Lower leg skin (tissue), 3 donors: Measurements from ENCODE around the gene KCNK4.

ENCODE experiments used
- POLR2A ChIP-seq, 2 donors: fragments of 450-650 bp; IDR thresholded peaks; one replicate each; pipeline ENCODE4 v1.6.1; 2016 to 2017; ENCODE audit warnings: antibody characterized with exemption in 2 of 2, mild to moderate bottlenecking in 1 of 2, moderate library complexity in 1 of 2
- TF ChIP-seq, protein P1 (sequence below), 3 donors: fragments of 450-650 bp; IDR thresholded peaks; one replicate each; pipeline ENCODE4 v1.5.1; 2016; ENCODE audit warnings: antibody characterized with exemption in 3 of 3, mild to moderate bottlenecking in 3 of 3, moderate library complexity in 2 of 3

DNA sequence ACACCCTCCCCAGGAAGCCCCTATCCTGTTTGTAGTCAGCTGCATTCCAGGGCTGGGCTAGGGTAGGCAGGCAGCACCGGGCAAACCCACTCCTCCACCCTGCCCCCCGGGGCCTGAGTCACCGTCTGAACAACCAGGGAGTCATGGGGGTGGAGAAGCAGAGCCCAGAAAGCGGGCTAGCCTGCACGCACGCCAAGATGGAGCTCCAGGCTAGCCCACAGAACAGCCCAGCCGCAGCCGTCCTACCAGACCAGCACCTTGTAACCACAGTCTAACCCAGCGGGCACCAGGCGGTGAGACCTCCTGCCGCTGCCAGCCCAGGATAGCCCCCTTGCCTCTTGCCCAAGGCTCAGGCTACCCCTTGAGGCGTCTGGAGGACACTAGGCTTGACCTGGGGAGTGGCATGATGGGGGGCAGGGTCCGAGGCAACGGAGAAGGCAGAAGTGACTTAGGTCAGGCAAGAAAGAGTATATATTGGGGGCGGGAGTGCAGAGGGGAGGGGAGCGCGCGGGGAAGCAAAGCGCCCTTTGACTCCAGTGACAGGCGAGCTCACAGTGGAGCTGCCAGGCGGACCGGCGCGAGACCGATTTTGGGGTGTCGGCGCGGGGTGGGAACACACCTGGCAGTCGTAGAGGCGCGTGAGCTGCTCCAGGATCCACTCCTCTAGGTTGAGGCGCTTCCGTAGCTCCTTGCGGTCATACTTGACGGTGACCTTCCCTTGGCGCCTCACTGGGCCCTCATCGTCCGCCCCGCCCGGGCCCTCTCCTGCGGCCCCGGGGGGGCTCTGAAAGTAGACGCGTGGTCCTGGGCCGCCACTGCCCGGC lies 45.1 kb upstream of the KCNK4 start:
- TF ChIP-seq, protein P1, sequence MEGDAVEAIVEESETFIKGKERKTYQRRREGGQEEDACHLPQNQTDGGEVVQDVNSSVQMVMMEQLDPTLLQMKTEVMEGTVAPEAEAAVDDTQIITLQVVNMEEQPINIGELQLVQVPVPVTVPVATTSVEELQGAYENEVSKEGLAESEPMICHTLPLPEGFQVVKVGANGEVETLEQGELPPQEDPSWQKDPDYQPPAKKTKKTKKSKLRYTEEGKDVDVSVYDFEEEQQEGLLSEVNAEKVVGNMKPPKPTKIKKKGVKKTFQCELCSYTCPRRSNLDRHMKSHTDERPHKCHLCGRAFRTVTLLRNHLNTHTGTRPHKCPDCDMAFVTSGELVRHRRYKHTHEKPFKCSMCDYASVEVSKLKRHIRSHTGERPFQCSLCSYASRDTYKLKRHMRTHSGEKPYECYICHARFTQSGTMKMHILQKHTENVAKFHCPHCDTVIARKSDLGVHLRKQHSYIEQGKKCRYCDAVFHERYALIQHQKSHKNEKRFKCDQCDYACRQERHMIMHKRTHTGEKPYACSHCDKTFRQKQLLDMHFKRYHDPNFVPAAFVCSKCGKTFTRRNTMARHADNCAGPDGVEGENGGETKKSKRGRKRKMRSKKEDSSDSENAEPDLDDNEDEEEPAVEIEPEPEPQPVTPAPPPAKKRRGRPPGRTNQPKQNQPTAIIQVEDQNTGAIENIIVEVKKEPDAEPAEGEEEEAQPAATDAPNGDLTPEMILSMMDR (IDR thresholded peaks at IDR 0.05) = no peak
- no peak for TF ChIP-seq POLR2A (IDR thresholded peaks at IDR 0.05)
